NCI-H1417 (cell line): ENCODE measurements around the gene UBE3B.
"Not testable (repeated sequence)": the region's sequence is repeated elsewhere in the genome, so short reads cannot be mapped to it uniquely, and the experiment has no call there.

Source experiments
- DNase-seq, 3 experiments: peaks; one replicate each; lab custom pipeline; 2025; lab: John Stamatoyannopoulos, UW

The UBE3B gene

GRCh38 chr12:109477185-109477962, at the start of gene UBE3B, which contains the start of gene KCTD10:
Gene UBE3B (plus strand): TSS chr12:109477634. CDS start chr12:109483552, 5,918 bp downstream.
Gene KCTD10 (minus strand): TSS chr12:109477300. CDS start chr12:109477262, 38 bp downstream.
- peak; percentile 89 to 96 (median 94) for DNase-seq

GRCh38 chr12:109428037-109428629, 49.3 kb upstream of the UBE3B start:
- peak; percentile 74 to 86 (median 85) for DNase-seq

- DNase-seq = not testable (repeated sequence)
These were observed 48.6 kb upstream of the UBE3B start for GRCh38 chr12:109428804-109429203.

GRCh38 chr12:109430244-109430643, 47.2 kb upstream of the UBE3B start:
- no peak for DNase-seq

GRCh38 chr12:109432431-109432830, 45.0 kb upstream of the UBE3B start:
- DNase-seq = no peak

- DNase-seq = peak; percentile 66 to 85 (median 84)
These were observed 44.6 kb upstream of the UBE3B start for GRCh38 chr12:109432842-109433304.

GRCh38 chr12:109433618-109434017, 43.8 kb upstream of the UBE3B start:
- DNase-seq = no peak

GRCh38 chr12:109434582-109434981, 42.9 kb upstream of the UBE3B start:
- no peak for DNase-seq

- DNase-seq = no peak
These were observed 41.8 kb upstream of the UBE3B start for GRCh38 chr12:109435428-109436187.

GRCh38 chr12:109436188-109436560, 41.3 kb upstream of the UBE3B start:
- DNase-seq = no peak

GRCh38 chr12:109439181-109439580, 38.3 kb upstream of the UBE3B start:
- no peak for DNase-seq

GRCh38 chr12:109439951-109440350, 37.5 kb upstream of the UBE3B start:
- DNase-seq = not testable (repeated sequence)

GRCh38 chr12:109440851-109441490, 36.5 kb upstream of the UBE3B start:
- peak; percentile 46 to 95 (median 75) for DNase-seq

- DNase-seq = no peak
These were observed 33.6 kb upstream of the UBE3B start for GRCh38 chr12:109443794-109444193.

GRCh38 chr12:109444259-109444658, 33.2 kb upstream of the UBE3B start:
- DNase-seq = no peak

- DNase-seq = no peak
These were observed 32.2 kb upstream of the UBE3B start for GRCh38 chr12:109445191-109445609.

GRCh38 chr12:109446869-109447268, 30.6 kb upstream of the UBE3B start:
- no peak for DNase-seq

GRCh38 chr12:109447482-109447881, 30.0 kb upstream of the UBE3B start:
- no peak for DNase-seq

GRCh38 chr12:109448272-109448671, 29.2 kb upstream of the UBE3B start:
- no peak for DNase-seq

GRCh38 chr12:109448707-109449390, 28.6 kb upstream of the UBE3B start:
- no peak for DNase-seq

GRCh38 chr12:109449845-109450532, 27.4 kb upstream of the UBE3B start:
- DNase-seq = no peak
